CD14-positive monocyte (primary cell): ENCODE measurements around the gene GALC. TPM values are rescaled to one million over a fixed set of nuclear protein-coding genes. Genes with fewer than 3 reads are reported as not detected.

Experiments used
- DNase-seq, 3 donors: peaks; one replicate each; pipeline ENCODE4 v3.0.0-alpha.2; 2011 to 2022
- H2AFZ ChIP-seq: 2 replicates; pipeline ENCODE4 v1.6.0; 2012; ENCODE audit warnings: mild to moderate bottlenecking, low read depth, low read length, inconsistent platforms; ENCODE audit not compliant: insufficient read depth, poor library complexity, severe bottlenecking
- H3K27ac ChIP-seq, 2 donors: 1 replicate in 1 of 2; 2 replicates in 1 of 2; pipeline ENCODE4 v1.5.1; 2012 to 2013; ENCODE audit warnings: low read length in 2 of 2, control low read depth in 1 of 2, inconsistent platforms in 1 of 2, low read depth in 1 of 2, mild to moderate bottlenecking in 1 of 2
- H3K27me3 ChIP-seq, 2 donors: one replicate each; pipeline versions ENCODE4 v1.6.0 to v1.6.1; 2011 to 2013; ENCODE audit warnings: low read length in 2 of 2; ENCODE audit not compliant: control insufficient read depth in 2 of 2, insufficient read depth in 2 of 2
- H3K36me3 ChIP-seq, 2 donors: replicated peaks in 1 of 2; 1 replicate in 1 of 2; 2 replicates in 1 of 2; pipeline versions ENCODE4 v1.5.1 to v1.6.1; 2012 to 2013; ENCODE audit warnings: low read length in 2 of 2, control low read depth in 1 of 2, inconsistent platforms in 1 of 2, mild to moderate bottlenecking in 1 of 2; ENCODE audit not compliant: insufficient read depth in 2 of 2, control insufficient read depth in 1 of 2
- H3K4me1 ChIP-seq, 2 donors: 1 replicate in 1 of 2; 2 replicates in 1 of 2; pipeline versions ENCODE4 v1.5.1 to v1.6.1; 2012 to 2013; ENCODE audit warnings: low read length in 2 of 2, control low read depth in 1 of 2, inconsistent platforms in 1 of 2, mild to moderate bottlenecking in 1 of 2, moderate library complexity in 1 of 2; ENCODE audit not compliant: insufficient read depth in 2 of 2, control insufficient read depth in 1 of 2
- H3K4me2 ChIP-seq: replicated peaks from 2 replicates; pipeline ENCODE3; 2012; ENCODE audit warnings: low read length, moderate library complexity, mild to moderate bottlenecking; ENCODE audit not compliant: poor library complexity, severe bottlenecking; ENCODE audit errors: extremely low read depth
- H3K4me3 ChIP-seq, 3 experiments: fragments of 200-600 bp in 1 of 3; sonication (generic) in 1 of 3; replicated peaks in 1 of 3; 1 replicate in 2 of 3; 2 replicates in 1 of 3; pipeline ENCODE4 v1.5.1; 2011 to 2013; ENCODE audit warnings: low read length in 3 of 3, mild to moderate bottlenecking in 3 of 3, control low read depth in 2 of 3, low read depth in 2 of 3, inconsistent platforms in 1 of 3, moderate library complexity in 1 of 3
- H3K79me2 ChIP-seq: 2 replicates; pipeline ENCODE4 v1.6.0; 2012; ENCODE audit warnings: mild to moderate bottlenecking, control low read depth, inconsistent platforms, low read length, moderate library complexity; ENCODE audit not compliant: insufficient read depth
- H3K9ac ChIP-seq: 2 replicates; pipeline ENCODE4 v1.6.0; 2017; ENCODE audit warnings: low read length, mild to moderate bottlenecking; ENCODE audit not compliant: insufficient read depth, poor library complexity, severe bottlenecking
- H3K9me3 ChIP-seq, 2 donors: replicated peaks in 1 of 2; 1 replicate in 1 of 2; 2 replicates in 1 of 2; pipeline versions ENCODE4 v1.5.1 to v1.6.1; 2012 to 2013; ENCODE audit warnings: low read length in 2 of 2, control low read depth in 1 of 2; ENCODE audit not compliant: control insufficient read depth in 1 of 2, insufficient read depth in 1 of 2
- H4K20me1 ChIP-seq: 2 replicates; pipeline ENCODE4 v1.6.0; 2012; ENCODE audit warnings: mild to moderate bottlenecking, low read length, control low read depth, moderate library complexity; ENCODE audit not compliant: insufficient read depth
- H3K27ac Mint-ChIP-seq, 7 donors: one replicate each; pipeline ENCODE4 v1.8.0; 2020; ENCODE audit warnings: mild to moderate bottlenecking in 7 of 7, mixed read lengths in 7 of 7, moderate library complexity in 6 of 7, inconsistent platforms in 2 of 7
- H3K27me3 Mint-ChIP-seq, 3 donors: one replicate each; pipeline ENCODE4 v1.8.0; 2021 to 2022; ENCODE audit warnings: low read depth in 3 of 3, mild to moderate bottlenecking in 3 of 3, mixed read lengths in 3 of 3, moderate library complexity in 3 of 3, inconsistent platforms in 1 of 3
- H3K36me3 Mint-ChIP-seq, 2 donors: one replicate each; pipeline ENCODE4 v1.8.0; 2020; ENCODE audit warnings: mixed read lengths in 2 of 2, inconsistent platforms in 1 of 2, mild to moderate bottlenecking in 1 of 2
- H3K4me1 Mint-ChIP-seq: one replicate; pipeline ENCODE4 v1.8.0; 2020; ENCODE audit warnings: mild to moderate bottlenecking, mixed read lengths
- H3K4me3 Mint-ChIP-seq, 2 donors: one replicate each; pipeline ENCODE4 v1.8.0; 2020; ENCODE audit warnings: mild to moderate bottlenecking in 2 of 2, mixed read lengths in 2 of 2, moderate library complexity in 1 of 2
- H3K9me3 Mint-ChIP-seq, 7 donors: one replicate each; pipeline ENCODE4 v1.8.0; 2020 to 2022; ENCODE audit warnings: mixed read lengths in 7 of 7, mild to moderate bottlenecking in 6 of 7, moderate library complexity in 6 of 7, inconsistent platforms in 2 of 7
- WGBS: methylation state at CpG from one replicate; pipeline ENCODE4 v1.1.5; 2013; ENCODE audit warnings: missing lambda C conversion rate; ENCODE audit not compliant: insufficient coverage; 5-methylcytosine and 5-hydroxymethylcytosine counted together
- intact Hi-C, 2 donors: fragments of 100-400 bp; cut with micrococcal nuclease; formaldehyde crosslinking; loops; one replicate each; pipeline versions ENCODE4 v1.15.0 to v1.15.1; 2023
- polyA plus RNA-seq, 3 donors: library from polyadenylated mRNA; depleted of rRNA in 1 of 3; unstranded in 2 of 3; stranded (reverse) in 1 of 3; fragments of 300-500 nt in 2 of 3; fragments of >200 nt in 1 of 3; fragmentation: Illumina TruSeq in 2 of 3; gene quantifications; 1 replicate in 2 of 3; 2 replicates in 1 of 3; pipeline ENCODE4 v1.2.3, GENCODE V29; 2012 to 2021
- TF ChIP-seq, protein P1 (sequence below): fragments of 200-600 bp; IDR thresholded peaks from one replicate; pipeline ENCODE4 v1.8.0; 2022; ENCODE audit warnings: antibody characterized with exemption, mild to moderate bottlenecking

GALC gene
- polyA plus RNA-seq, 3 donors, result 28.6 to 40.6 (median 33.8) TPM

DNA sequence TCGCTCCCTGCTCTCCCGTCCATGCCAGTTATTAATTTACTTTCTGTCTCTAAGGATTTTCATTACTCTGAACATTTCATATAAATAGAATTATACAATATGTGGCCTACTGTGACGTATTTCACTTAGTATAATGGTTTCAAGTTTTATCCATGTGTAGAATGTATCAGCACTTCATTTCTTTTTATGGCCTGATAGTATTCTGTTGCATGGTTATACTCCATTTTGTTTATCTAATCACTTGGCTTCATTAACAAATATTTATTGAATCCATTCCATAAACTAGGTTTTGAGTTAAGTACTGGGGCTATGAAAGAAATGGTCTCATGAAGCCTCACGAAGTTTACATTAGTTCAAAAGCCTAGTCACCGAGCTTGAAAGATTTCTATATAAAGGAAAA is 19.5 kb upstream of the GALC start:
- H3K4me3 Mint-ChIP-seq, result no peak overlapping the region
- H3K4me3 ChIP-seq, result no peak overlapping the region
- H3K27ac ChIP-seq, result no peak overlapping the region
- no peaks in the 10 kb centered on the region for H3K9me3 ChIP-seq
- no peaks in the 10 kb centered on the region for H3K27me3 ChIP-seq
- peaks cover 0 to 1% (median 1%) of the 10 kb centered on the region in 3 donors for H3K27me3 Mint-ChIP-seq
- H3K4me2 ChIP-seq, result no peak overlapping the region
- peaks cover 95% of the 10 kb centered on the region for H3K79me2 ChIP-seq
- peaks cover 28 to 36% of the 10 kb centered on the region in 2 donors for H3K36me3 ChIP-seq
- H3K9me3 Mint-ChIP-seq, result peaks cover 0 to 3% (median 0%) of the 10 kb centered on the region in 7 donors
- intact Hi-C loops, result loop anchor here (5.0 to 10.0 kb wide), 3 partner anchors 35 to 155 kb away; no protein-coding TSS in a partner anchor
- no peak for DNase-seq
- H3K4me1 Mint-ChIP-seq, result peaks cover 70% of the 10 kb centered on the region
- peaks cover 29% of the 10 kb centered on the region for H4K20me1 ChIP-seq
- no peak overlapping the region for H2AFZ ChIP-seq
- H3K27ac Mint-ChIP-seq, result peak overlapping the region in 1 of 7 donors; percentile 44
- H3K9ac ChIP-seq, result no peak overlapping the region
- peaks cover 46 to 67% of the 10 kb centered on the region in 2 donors for H3K4me1 ChIP-seq
- peaks cover 62 to 63% of the 10 kb centered on the region in 2 donors for H3K36me3 Mint-ChIP-seq
- TF ChIP-seq, protein P1, sequence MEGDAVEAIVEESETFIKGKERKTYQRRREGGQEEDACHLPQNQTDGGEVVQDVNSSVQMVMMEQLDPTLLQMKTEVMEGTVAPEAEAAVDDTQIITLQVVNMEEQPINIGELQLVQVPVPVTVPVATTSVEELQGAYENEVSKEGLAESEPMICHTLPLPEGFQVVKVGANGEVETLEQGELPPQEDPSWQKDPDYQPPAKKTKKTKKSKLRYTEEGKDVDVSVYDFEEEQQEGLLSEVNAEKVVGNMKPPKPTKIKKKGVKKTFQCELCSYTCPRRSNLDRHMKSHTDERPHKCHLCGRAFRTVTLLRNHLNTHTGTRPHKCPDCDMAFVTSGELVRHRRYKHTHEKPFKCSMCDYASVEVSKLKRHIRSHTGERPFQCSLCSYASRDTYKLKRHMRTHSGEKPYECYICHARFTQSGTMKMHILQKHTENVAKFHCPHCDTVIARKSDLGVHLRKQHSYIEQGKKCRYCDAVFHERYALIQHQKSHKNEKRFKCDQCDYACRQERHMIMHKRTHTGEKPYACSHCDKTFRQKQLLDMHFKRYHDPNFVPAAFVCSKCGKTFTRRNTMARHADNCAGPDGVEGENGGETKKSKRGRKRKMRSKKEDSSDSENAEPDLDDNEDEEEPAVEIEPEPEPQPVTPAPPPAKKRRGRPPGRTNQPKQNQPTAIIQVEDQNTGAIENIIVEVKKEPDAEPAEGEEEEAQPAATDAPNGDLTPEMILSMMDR, result no peak
- 100% methylated on average over 1 of the region's 5 CpGs for WGBS

DNA sequence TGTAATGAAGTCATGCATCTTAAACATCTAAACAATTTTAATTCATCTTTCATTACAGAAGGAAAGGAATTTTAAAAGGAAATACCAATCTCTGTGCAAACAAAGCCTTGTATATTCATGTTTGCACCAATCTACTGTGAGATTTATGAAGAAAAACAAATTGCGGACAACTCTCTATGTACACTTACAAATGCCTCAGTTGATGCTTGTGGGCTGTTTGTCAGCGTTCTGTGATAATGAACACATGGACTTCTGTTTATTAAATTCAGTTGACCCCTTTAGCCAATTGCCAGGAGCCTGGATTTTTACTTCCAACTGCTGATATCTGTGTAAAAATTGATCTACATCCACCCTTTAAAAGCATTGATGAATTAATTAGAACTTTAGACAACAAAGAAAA is 17.3 kb upstream of the GALC start:
- no peaks in the 10 kb centered on the region for H3K9me3 ChIP-seq
- H4K20me1 ChIP-seq, result peaks cover 29% of the 10 kb centered on the region
- H3K36me3 ChIP-seq, result peaks cover 26 to 28% of the 10 kb centered on the region in 2 donors
- H3K27me3 Mint-ChIP-seq, result peaks cover 0 to 1% (median 0%) of the 10 kb centered on the region in 3 donors
- peak overlapping the region in 1 of 7 donors; percentile 44 for H3K27ac Mint-ChIP-seq
- peaks cover 46 to 50% of the 10 kb centered on the region in 2 donors for H3K36me3 Mint-ChIP-seq
- no peak overlapping the region for H3K4me3 ChIP-seq
- H2AFZ ChIP-seq, result no peak overlapping the region
- peaks cover 38 to 62% of the 10 kb centered on the region in 2 donors for H3K4me1 ChIP-seq
- H3K4me2 ChIP-seq, result no peak overlapping the region
- H3K4me1 Mint-ChIP-seq, result peaks cover 67% of the 10 kb centered on the region
- no peak for DNase-seq
- no CpG with 5 or more reads among the region's 2 CpGs for WGBS
- H3K79me2 ChIP-seq, result peaks cover 96% of the 10 kb centered on the region
- H3K4me3 Mint-ChIP-seq, result no peak overlapping the region
- TF ChIP-seq, protein P1, result no peak
- no peak overlapping the region for H3K9ac ChIP-seq
- H3K27ac ChIP-seq, result no peak overlapping the region
- no peaks in the 10 kb centered on the region for H3K27me3 ChIP-seq
- intact Hi-C loops, result loop anchor here (5.0 to 10.0 kb wide), 3 partner anchors 37 to 157 kb away; no protein-coding TSS in a partner anchor
- no peaks in the 10 kb centered on the region for H3K9me3 Mint-ChIP-seq
